ENCODE data around the gene ADARB1.

The ADARB1 gene

DNA sequence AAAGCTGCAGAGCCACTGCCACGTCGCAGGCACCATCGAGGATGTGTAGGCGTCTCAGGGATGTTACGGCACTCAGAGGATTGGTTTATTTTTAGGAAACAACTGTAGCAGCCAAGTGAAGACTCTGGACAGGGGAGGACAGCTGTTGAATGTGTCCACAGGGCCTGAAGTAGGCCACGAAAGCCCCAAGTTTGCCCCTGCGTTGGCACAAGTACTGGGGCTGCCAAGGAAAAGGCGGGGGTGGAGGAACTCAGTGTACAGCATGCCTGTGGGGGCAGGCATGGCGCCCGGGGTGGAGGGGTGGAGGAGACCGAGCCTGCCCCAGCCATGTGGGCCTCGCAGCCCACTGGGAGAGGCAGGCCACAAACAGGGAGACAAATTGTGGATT, 89.7 kb downstream of the ADARB1 start:
- no peaks in the 10 kb centered on the region for H3K4me1 ChIP-seq (ENCODE audit: control insufficient read depth in 2 of 2, insufficient read depth in 2 of 2, low read length in 2 of 2)
- H3K27me3 ChIP-seq (ENCODE audit: control insufficient read depth in 2 of 2, insufficient read depth in 2 of 2, low read length in 2 of 2), result no peaks in the 10 kb centered on the region
- no peak overlapping the region for H3K9ac ChIP-seq (ENCODE audit: low read depth in 1 of 2, low read length in 2 of 2)
- H3K4me3 ChIP-seq (ENCODE audit: low read length in 2 of 2), result no peak overlapping the region
- no peaks in the 10 kb centered on the region for H3K9me3 ChIP-seq (ENCODE audit: control insufficient read depth in 2 of 2, low read length in 2 of 2)
- no peak overlapping the region for H3K27ac ChIP-seq (ENCODE audit: low read depth in 2 of 2, low read length in 2 of 2)
- no peaks in the 10 kb centered on the region for H3K36me3 ChIP-seq (ENCODE audit: control insufficient read depth in 2 of 2, insufficient read depth in 2 of 2, low read length in 2 of 2)

DNA sequence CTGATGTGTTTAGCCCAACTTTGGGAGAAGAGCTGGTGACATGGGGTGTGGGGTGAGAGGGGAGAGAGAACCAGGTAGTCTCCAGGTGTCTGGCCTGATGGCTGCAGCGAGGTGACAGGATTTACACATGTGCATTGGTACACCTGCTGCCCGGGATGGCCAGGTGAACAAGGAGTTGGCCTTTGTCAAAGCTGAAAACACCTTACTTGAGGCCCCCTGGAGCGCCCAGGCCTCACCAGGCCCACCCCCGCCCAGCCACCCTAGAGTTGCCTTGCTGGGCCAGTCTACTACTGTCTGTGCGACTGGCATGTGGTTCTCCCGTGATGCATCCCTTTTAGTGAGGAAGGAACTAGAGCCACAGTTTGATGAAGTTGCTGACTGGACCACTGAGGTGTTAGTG, 90.5 kb downstream of the ADARB1 start:
- H3K4me1 ChIP-seq (ENCODE audit: control insufficient read depth in 2 of 2, insufficient read depth in 2 of 2, low read length in 2 of 2), result no peaks in the 10 kb centered on the region
- no peaks in the 10 kb centered on the region for H3K9me3 ChIP-seq (ENCODE audit: control insufficient read depth in 2 of 2, low read length in 2 of 2)
- no peaks in the 10 kb centered on the region for H3K27me3 ChIP-seq (ENCODE audit: control insufficient read depth in 2 of 2, insufficient read depth in 2 of 2, low read length in 2 of 2)
- H3K4me3 ChIP-seq (ENCODE audit: low read length in 2 of 2), result no peak overlapping the region
- H3K27ac ChIP-seq (ENCODE audit: low read depth in 2 of 2, low read length in 2 of 2), result no peak overlapping the region
- H3K9ac ChIP-seq (ENCODE audit: low read depth in 1 of 2, low read length in 2 of 2), result no peak overlapping the region
- H3K36me3 ChIP-seq (ENCODE audit: control insufficient read depth in 2 of 2, insufficient read depth in 2 of 2, low read length in 2 of 2), result no peaks in the 10 kb centered on the region

DNA sequence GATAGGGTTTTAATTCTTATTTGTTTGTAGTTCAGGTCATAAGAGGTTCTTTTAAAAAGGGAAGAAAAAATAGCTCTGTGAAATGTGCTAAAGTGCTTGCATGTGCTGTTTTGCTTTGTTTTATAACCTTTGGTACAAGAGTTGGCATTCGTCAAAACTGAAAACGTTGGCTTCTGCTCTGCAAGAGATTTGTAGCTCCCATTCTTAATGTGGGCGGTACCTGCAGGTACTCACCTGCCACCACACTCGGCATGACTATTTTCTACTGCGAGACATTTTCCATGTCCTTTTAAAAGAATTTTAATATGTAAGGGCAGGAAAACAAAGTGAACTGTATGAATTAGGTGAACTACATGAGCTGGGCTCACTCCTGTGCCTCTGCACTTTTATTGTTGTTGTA, 92.6 kb downstream of the ADARB1 start:
- Histone ChIP-seq H3K9me3 (ENCODE audit: control insufficient read depth in 2 of 2, low read length in 2 of 2) (no peaks in the 10 kb centered on the region), H3K9ac (ENCODE audit: low read depth in 1 of 2, low read length in 2 of 2) (no peak overlapping the region), H3K4me3 (ENCODE audit: low read length in 2 of 2) (no peak overlapping the region), H3K4me1 (ENCODE audit: control insufficient read depth in 2 of 2, insufficient read depth in 2 of 2, low read length in 2 of 2) (no peaks in the 10 kb centered on the region), H3K36me3 (ENCODE audit: control insufficient read depth in 2 of 2, insufficient read depth in 2 of 2, low read length in 2 of 2) (no peaks in the 10 kb centered on the region), H3K27ac (ENCODE audit: low read depth in 2 of 2, low read length in 2 of 2) (no peak overlapping the region), H3K27me3 (ENCODE audit: control insufficient read depth in 2 of 2, insufficient read depth in 2 of 2, low read length in 2 of 2) (no peaks in the 10 kb centered on the region)

DNA sequence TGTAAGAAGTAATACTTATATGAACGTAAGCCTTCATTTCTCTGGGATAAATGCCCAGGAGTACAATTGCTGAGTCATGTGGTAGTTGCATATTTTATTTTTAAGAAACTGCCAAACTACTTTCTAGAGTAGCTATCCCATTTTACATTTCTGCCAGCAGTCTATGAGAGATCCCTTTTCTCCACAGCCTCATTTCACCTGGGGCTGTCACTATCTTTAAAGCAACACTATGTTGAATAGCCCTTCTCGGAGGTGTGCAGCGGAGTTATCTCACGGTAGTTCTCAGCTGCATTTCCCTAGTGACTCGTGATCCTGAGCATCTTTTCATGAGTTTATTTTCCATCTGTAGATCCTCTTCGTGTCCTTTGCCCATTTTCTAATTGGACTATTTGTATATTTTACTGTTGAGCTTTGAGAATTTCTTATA, 93.4 kb downstream of the ADARB1 start:
- no peaks in the 10 kb centered on the region for H3K36me3 ChIP-seq (ENCODE audit: control insufficient read depth in 2 of 2, insufficient read depth in 2 of 2, low read length in 2 of 2)
- H3K9ac ChIP-seq (ENCODE audit: low read depth in 1 of 2, low read length in 2 of 2), result no peak overlapping the region
- H3K4me3 ChIP-seq (ENCODE audit: low read length in 2 of 2), result no peak overlapping the region
- no peaks in the 10 kb centered on the region for H3K4me1 ChIP-seq (ENCODE audit: control insufficient read depth in 2 of 2, insufficient read depth in 2 of 2, low read length in 2 of 2)
- no peaks in the 10 kb centered on the region for H3K9me3 ChIP-seq (ENCODE audit: control insufficient read depth in 2 of 2, low read length in 2 of 2)
- no peak overlapping the region for H3K27ac ChIP-seq (ENCODE audit: low read depth in 2 of 2, low read length in 2 of 2)
- H3K27me3 ChIP-seq (ENCODE audit: control insufficient read depth in 2 of 2, insufficient read depth in 2 of 2, low read length in 2 of 2), result no peaks in the 10 kb centered on the region

DNA sequence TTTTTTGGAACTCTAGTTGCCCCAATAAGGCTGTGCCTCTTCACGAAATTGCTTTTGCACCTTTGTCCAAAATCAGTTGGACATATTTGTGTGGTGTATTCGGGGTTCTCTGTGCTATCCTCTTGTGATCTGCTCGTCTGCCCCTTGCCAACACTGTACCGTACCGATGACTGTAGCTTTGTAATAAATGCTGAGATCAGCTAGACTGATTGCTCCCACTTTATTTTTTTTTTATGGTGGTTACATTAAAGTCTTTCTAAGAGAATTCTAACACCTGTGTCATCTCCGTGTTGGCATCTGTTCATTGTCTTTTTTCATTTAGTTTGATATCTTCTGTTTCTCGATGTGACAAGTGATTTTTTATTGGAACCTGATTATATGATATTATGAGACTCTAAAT, 94.1 kb downstream of the ADARB1 start:
- Histone ChIP-seq H3K36me3 (ENCODE audit: control insufficient read depth in 2 of 2, insufficient read depth in 2 of 2, low read length in 2 of 2) (no peaks in the 10 kb centered on the region), H3K27me3 (ENCODE audit: control insufficient read depth in 2 of 2, insufficient read depth in 2 of 2, low read length in 2 of 2) (no peaks in the 10 kb centered on the region), H3K27ac (ENCODE audit: low read depth in 2 of 2, low read length in 2 of 2) (no peak overlapping the region), H3K9ac (ENCODE audit: low read depth in 1 of 2, low read length in 2 of 2) (no peak overlapping the region), H3K4me3 (ENCODE audit: low read length in 2 of 2) (no peak overlapping the region), H3K4me1 (ENCODE audit: control insufficient read depth in 2 of 2, insufficient read depth in 2 of 2, low read length in 2 of 2) (no peaks in the 10 kb centered on the region), H3K9me3 (ENCODE audit: control insufficient read depth in 2 of 2, low read length in 2 of 2) (no peaks in the 10 kb centered on the region)

DNA sequence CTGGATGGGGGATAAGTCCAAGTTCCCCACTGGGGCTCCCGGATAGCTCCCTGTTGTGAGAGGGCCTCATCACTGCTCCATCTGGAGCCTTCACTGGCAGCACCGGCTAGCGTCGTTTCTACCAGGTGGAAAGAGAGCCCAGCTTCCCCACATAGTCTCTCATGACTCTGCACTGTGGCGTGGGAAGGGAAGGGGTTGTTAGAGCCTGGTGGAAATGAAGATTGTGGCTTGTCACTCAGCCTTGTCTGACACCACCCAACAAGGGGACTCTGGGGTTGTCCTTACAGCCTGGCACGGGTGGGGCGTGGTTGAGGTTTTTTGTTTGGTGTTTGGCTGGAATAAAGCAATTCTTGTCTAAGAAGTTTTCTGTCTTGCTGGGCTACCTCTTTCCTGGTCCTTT, 94.6 kb downstream of the ADARB1 start:
- no peak overlapping the region for H3K9ac ChIP-seq (ENCODE audit: low read depth in 1 of 2, low read length in 2 of 2)
- H3K27ac ChIP-seq (ENCODE audit: low read depth in 2 of 2, low read length in 2 of 2), result no peak overlapping the region
- no peaks in the 10 kb centered on the region for H3K27me3 ChIP-seq (ENCODE audit: control insufficient read depth in 2 of 2, insufficient read depth in 2 of 2, low read length in 2 of 2)
- H3K36me3 ChIP-seq (ENCODE audit: control insufficient read depth in 2 of 2, insufficient read depth in 2 of 2, low read length in 2 of 2), result no peaks in the 10 kb centered on the region
- no peak overlapping the region for H3K4me3 ChIP-seq (ENCODE audit: low read length in 2 of 2)
- no peaks in the 10 kb centered on the region for H3K4me1 ChIP-seq (ENCODE audit: control insufficient read depth in 2 of 2, insufficient read depth in 2 of 2, low read length in 2 of 2)
- no peaks in the 10 kb centered on the region for H3K9me3 ChIP-seq (ENCODE audit: control insufficient read depth in 2 of 2, low read length in 2 of 2)

DNA sequence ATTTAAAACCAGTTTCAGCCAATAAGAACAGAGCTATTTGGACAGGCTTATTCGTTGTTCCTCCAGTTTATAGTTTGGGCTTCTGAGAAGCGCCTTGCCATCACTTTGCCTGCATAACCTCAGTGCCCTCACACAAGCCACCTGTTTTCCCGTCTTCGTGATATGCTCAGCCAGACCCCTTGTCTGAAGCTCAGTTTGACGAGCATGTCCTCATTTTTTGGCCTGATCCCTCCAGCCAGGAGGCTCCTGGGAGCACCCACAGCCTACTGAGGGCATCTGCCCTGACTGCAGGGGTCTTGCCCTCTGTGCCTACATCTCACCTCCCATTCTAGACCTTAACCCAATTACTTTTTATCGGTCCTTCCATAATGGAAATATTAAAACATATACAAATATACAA, 95.3 kb downstream of the ADARB1 start:
- Histone ChIP-seq H3K27me3 (ENCODE audit: control insufficient read depth in 2 of 2, insufficient read depth in 2 of 2, low read length in 2 of 2) (no peaks in the 10 kb centered on the region), H3K9ac (ENCODE audit: low read depth in 1 of 2, low read length in 2 of 2) (no peak overlapping the region), H3K4me3 (ENCODE audit: low read length in 2 of 2) (no peak overlapping the region), H3K4me1 (ENCODE audit: control insufficient read depth in 2 of 2, insufficient read depth in 2 of 2, low read length in 2 of 2) (no peaks in the 10 kb centered on the region), H3K27ac (ENCODE audit: low read depth in 2 of 2, low read length in 2 of 2) (no peak overlapping the region), H3K36me3 (ENCODE audit: control insufficient read depth in 2 of 2, insufficient read depth in 2 of 2, low read length in 2 of 2) (no peaks in the 10 kb centered on the region), H3K9me3 (ENCODE audit: control insufficient read depth in 2 of 2, low read length in 2 of 2) (no peaks in the 10 kb centered on the region)

DNA sequence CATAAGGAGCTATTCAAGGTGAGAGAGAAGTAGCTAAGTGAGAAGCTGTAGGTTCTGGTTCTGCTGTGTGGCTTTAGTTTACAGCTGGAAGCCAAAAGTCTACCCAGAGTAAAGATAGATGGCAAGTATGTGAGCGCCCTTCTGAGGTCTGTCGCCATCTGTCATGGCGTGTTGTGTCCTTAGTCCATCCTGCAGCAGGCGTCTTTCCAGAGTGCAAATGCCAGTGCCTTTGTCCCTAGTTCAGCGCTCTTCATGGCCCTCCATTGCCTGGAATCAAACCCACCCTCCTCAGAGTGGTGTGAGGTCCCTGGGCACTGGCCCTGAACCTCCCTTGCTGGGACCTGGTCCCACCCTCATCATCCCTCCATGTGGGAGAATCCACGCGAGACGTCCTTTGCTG, 96.6 kb downstream of the ADARB1 start:
- Histone ChIP-seq H3K9ac (ENCODE audit: low read depth in 1 of 2, low read length in 2 of 2) (no peak overlapping the region), H3K36me3 (ENCODE audit: control insufficient read depth in 2 of 2, insufficient read depth in 2 of 2, low read length in 2 of 2) (no peaks in the 10 kb centered on the region), H3K27ac (ENCODE audit: low read depth in 2 of 2, low read length in 2 of 2) (no peak overlapping the region), H3K4me1 (ENCODE audit: control insufficient read depth in 2 of 2, insufficient read depth in 2 of 2, low read length in 2 of 2) (no peaks in the 10 kb centered on the region), H3K9me3 (ENCODE audit: control insufficient read depth in 2 of 2, low read length in 2 of 2) (no peaks in the 10 kb centered on the region), H3K27me3 (ENCODE audit: control insufficient read depth in 2 of 2, insufficient read depth in 2 of 2, low read length in 2 of 2) (no peaks in the 10 kb centered on the region), H3K4me3 (ENCODE audit: low read length in 2 of 2) (no peak overlapping the region)

DNA sequence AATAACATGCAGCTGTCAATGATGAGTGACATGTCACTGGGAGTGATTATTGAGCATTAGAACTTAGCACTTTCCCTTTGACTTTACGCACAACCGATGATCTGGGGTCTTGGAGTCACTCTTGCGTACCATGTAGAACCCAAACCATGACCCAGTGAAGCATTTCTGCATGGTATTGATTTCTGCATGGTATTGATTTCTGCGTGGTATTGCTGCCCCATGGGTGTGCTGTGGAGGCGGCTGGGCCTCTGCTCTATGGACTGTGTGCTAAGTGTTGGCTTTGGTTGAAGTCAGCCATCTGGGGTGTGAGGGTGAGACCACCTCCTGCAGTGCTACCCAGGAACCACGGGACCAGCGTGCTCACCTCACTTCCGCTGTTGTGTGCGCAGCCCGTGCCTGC, 98.0 kb downstream of the ADARB1 start:
- H3K27me3 ChIP-seq (ENCODE audit: control insufficient read depth in 2 of 2, insufficient read depth in 2 of 2, low read length in 2 of 2), result no peaks in the 10 kb centered on the region
- no peak overlapping the region for H3K9ac ChIP-seq (ENCODE audit: low read depth in 1 of 2, low read length in 2 of 2)
- H3K27ac ChIP-seq (ENCODE audit: low read depth in 2 of 2, low read length in 2 of 2), result no peak overlapping the region
- no peaks in the 10 kb centered on the region for H3K36me3 ChIP-seq (ENCODE audit: control insufficient read depth in 2 of 2, insufficient read depth in 2 of 2, low read length in 2 of 2)
- no peaks in the 10 kb centered on the region for H3K9me3 ChIP-seq (ENCODE audit: control insufficient read depth in 2 of 2, low read length in 2 of 2)
- H3K4me3 ChIP-seq (ENCODE audit: low read length in 2 of 2), result no peak overlapping the region
- no peaks in the 10 kb centered on the region for H3K4me1 ChIP-seq (ENCODE audit: control insufficient read depth in 2 of 2, insufficient read depth in 2 of 2, low read length in 2 of 2)

DNA sequence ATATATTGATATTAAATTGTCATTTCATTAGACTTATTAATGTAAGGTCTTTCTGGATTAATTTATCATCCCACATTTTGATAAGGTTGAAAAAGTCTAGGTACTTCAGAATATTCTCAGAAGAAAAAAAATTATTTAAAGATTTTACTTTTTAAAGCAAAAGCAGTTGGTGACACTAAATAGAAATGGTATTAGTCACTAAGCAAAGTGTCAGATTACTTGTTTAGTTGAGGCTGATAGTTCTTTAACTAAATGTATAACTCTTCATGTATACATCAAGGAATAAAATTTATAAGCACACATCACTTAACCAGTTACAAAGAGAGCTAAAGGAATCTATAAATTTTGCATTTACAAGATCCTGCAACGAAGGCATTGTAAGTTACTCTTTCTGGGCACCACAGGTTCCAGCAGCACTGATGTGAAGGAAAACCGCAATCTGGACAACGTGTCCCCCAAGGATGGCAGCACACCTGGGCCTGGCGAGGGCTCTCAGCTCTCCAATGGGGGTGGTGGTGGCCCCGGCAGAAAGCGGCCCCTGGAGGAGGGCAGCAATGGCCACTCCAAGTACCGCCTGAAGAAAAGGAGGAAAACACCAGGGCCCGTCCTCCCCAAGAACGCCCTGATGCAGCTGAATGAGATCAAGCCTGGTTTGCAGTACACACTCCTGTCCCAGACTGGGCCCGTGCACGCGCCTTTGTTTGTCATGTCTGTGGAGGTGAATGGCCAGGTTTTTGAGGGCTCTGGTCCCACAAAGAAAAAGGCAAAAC, 101.1 kb downstream of the ADARB1 start:
- Histone ChIP-seq H3K4me3 (ENCODE audit: low read length in 2 of 2) (no peak overlapping the region), H3K27ac (ENCODE audit: low read depth in 2 of 2, low read length in 2 of 2) (no peak overlapping the region), H3K27me3 (ENCODE audit: control insufficient read depth in 2 of 2, insufficient read depth in 2 of 2, low read length in 2 of 2) (no peaks in the 10 kb centered on the region), H3K9me3 (ENCODE audit: control insufficient read depth in 2 of 2, low read length in 2 of 2) (no peaks in the 10 kb centered on the region), H3K4me1 (ENCODE audit: control insufficient read depth in 2 of 2, insufficient read depth in 2 of 2, low read length in 2 of 2) (no peaks in the 10 kb centered on the region), H3K36me3 (ENCODE audit: control insufficient read depth in 2 of 2, insufficient read depth in 2 of 2, low read length in 2 of 2) (no peaks in the 10 kb centered on the region), H3K9ac (ENCODE audit: low read depth in 1 of 2, low read length in 2 of 2) (no peak overlapping the region)

DNA sequence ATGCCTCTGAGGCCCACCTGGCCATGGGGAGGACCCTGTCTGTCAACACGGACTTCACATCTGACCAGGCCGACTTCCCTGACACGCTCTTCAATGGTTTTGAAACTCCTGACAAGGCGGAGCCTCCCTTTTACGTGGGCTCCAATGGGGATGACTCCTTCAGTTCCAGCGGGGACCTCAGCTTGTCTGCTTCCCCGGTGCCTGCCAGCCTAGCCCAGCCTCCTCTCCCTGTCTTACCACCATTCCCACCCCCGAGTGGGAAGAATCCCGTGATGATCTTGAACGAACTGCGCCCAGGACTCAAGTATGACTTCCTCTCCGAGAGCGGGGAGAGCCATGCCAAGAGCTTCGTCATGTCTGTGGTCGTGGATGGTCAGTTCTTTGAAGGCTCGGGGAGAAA, 101.8 kb downstream of the ADARB1 start:
- H3K4me1 ChIP-seq (ENCODE audit: control insufficient read depth in 2 of 2, insufficient read depth in 2 of 2, low read length in 2 of 2), result no peaks in the 10 kb centered on the region
- no peak overlapping the region for H3K9ac ChIP-seq (ENCODE audit: low read depth in 1 of 2, low read length in 2 of 2)
- no peaks in the 10 kb centered on the region for H3K27me3 ChIP-seq (ENCODE audit: control insufficient read depth in 2 of 2, insufficient read depth in 2 of 2, low read length in 2 of 2)
- H3K9me3 ChIP-seq (ENCODE audit: control insufficient read depth in 2 of 2, low read length in 2 of 2), result no peaks in the 10 kb centered on the region
- peaks cover 0 to 4% of the 10 kb centered on the region in 2 donors for H3K36me3 ChIP-seq (ENCODE audit: control insufficient read depth in 2 of 2, insufficient read depth in 2 of 2, low read length in 2 of 2)
- H3K4me3 ChIP-seq (ENCODE audit: low read length in 2 of 2), result no peak overlapping the region
- no peak overlapping the region for H3K27ac ChIP-seq (ENCODE audit: low read depth in 2 of 2, low read length in 2 of 2)
